ENCODE measurements around the gene ALPI.

DNA sequence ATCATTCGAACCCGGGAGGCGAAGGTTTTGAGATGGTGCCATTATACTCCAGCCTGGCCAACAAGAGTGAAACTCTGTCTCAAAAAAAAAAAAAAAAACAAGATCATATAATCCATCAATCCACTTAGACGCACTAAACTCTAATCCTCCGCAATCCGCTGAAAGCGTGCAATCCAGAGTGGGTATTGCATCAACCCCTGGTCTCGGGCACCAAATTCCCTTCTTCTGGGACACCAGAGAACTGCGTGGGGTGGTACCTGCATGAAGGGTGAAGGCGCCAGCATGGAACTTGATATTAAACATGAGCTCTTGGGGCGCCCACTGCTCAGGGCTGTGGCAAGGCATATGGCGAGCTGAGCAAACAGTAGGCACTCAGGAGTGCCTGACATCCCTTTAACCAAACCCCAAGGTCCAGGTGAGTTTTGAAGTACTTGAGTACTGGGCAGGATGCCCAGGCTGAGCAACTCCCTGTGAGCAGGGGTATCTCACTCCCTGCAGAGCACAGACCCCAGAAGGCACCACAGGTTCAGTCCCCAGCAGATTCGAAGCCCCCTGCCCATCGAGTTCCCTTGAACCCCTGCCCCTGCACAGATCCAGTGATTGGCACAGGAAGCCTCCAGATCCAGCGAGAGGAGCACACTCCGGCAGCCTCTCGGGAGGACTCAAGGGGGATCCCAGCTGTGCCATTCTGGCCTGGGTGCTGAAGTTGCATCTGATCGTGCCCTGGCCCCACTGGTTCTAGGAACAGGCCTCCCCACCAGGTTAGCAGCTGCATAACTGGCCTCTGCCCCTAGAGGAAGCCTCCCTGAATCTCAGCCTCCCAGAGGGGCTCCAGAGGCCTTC lies 8.0 kb downstream of the ALPI start:
- TF ChIP-seq, protein P1, sequence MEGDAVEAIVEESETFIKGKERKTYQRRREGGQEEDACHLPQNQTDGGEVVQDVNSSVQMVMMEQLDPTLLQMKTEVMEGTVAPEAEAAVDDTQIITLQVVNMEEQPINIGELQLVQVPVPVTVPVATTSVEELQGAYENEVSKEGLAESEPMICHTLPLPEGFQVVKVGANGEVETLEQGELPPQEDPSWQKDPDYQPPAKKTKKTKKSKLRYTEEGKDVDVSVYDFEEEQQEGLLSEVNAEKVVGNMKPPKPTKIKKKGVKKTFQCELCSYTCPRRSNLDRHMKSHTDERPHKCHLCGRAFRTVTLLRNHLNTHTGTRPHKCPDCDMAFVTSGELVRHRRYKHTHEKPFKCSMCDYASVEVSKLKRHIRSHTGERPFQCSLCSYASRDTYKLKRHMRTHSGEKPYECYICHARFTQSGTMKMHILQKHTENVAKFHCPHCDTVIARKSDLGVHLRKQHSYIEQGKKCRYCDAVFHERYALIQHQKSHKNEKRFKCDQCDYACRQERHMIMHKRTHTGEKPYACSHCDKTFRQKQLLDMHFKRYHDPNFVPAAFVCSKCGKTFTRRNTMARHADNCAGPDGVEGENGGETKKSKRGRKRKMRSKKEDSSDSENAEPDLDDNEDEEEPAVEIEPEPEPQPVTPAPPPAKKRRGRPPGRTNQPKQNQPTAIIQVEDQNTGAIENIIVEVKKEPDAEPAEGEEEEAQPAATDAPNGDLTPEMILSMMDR (conservative IDR thresholded peaks at IDR 0.05; ENCODE audit: low read length), result no peak
- no peak for TF ChIP-seq EZH2phosphoT487 (IDR thresholded peaks at IDR 0.05; ENCODE audit: borderline replicate concordance, low read depth, low read length)

Data from OCI-LY7 (cell line).